Chondrocyte (in vitro differentiated cells): Measurements from ENCODE around the gene CHRNA4. TPM values are rescaled to one million over a fixed set of nuclear protein-coding genes. Genes with fewer than 3 reads are reported as not detected.
"Not testable (repeated sequence)": the region's sequence is repeated elsewhere in the genome, so short reads cannot be mapped to it uniquely, and the experiment has no call there.

ENCODE experiments used
- DNase-seq: peaks from one replicate; pipeline ENCODE4 v3.0.0; 2021; ENCODE audit warnings: mixed read lengths, low spot score
- H3K27ac Mint-ChIP-seq: one replicate; pipeline ENCODE4 v1.8.0; 2021; ENCODE audit warnings: mild to moderate bottlenecking, moderate library complexity, mixed read lengths; ENCODE audit not compliant: unreplicated experiment
- H3K27me3 Mint-ChIP-seq: 2 replicates; pipeline ENCODE4 v1.8.0; 2021; ENCODE audit warnings: low read depth, mixed read lengths
- H3K36me3 Mint-ChIP-seq: 2 replicates; pipeline ENCODE4 v1.8.0; 2021; ENCODE audit warnings: low read depth, mixed read lengths
- H3K4me1 Mint-ChIP-seq: 2 replicates; pipeline ENCODE4 v1.8.0; 2021; ENCODE audit warnings: low read depth, mild to moderate bottlenecking, mixed read lengths
- H3K4me3 Mint-ChIP-seq: one replicate; pipeline ENCODE4 v1.8.0; 2021; ENCODE audit warnings: mild to moderate bottlenecking, moderate library complexity, mixed read lengths; ENCODE audit not compliant: unreplicated experiment
- H3K9me3 Mint-ChIP-seq: 2 replicates; pipeline ENCODE4 v1.8.0; 2021; ENCODE audit warnings: low read depth, mixed read lengths
- total RNA-seq: library from RNA; stranded (reverse); gene quantifications from 3 replicates; pipeline ENCODE4 v1.2.1, GENCODE V29; 2021
- TF ChIP-seq, protein P1 (sequence below): fragments of 200-600 bp; sonication (generic); IDR thresholded peaks from 2 replicates; pipeline ENCODE4 v1.5.0; 2021; ENCODE audit warnings: antibody characterized with exemption, mild to moderate bottlenecking, moderate library complexity

Gene CHRNA4
- total RNA-seq, 1 donor from 2014 or later: not detected

DNA sequence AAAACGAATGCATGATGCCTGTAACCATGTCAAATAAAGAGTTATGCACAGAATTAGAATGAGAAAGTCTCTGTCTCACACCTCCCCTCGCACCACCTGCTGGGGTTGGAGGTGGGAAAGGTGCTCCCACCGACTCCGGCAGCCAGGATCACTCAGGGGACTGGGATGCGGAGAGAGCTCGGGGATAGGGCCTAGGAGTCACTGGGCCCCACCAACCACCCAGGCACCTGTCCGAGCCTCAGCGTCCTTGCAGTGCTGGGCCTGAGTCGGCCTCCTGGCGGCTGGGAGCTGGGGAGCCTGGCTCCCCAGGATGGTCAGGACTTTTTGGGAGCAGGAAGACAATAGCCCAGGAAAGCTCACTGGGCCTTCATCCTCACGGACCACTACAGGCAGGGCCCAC, 22.4 kb upstream of the CHRNA4 start:
- Mint-ChIP-seq H3K27me3 (peaks cover 11% of the 10 kb centered on the region), H3K4me3 (no peak overlapping the region), H3K36me3 (no peaks in the 10 kb centered on the region), H3K27ac (no peak overlapping the region), H3K9me3 (peaks cover 19% of the 10 kb centered on the region), H3K4me1 (no peaks in the 10 kb centered on the region)
- DNase-seq: no peak
- TF ChIP-seq, protein P1, sequence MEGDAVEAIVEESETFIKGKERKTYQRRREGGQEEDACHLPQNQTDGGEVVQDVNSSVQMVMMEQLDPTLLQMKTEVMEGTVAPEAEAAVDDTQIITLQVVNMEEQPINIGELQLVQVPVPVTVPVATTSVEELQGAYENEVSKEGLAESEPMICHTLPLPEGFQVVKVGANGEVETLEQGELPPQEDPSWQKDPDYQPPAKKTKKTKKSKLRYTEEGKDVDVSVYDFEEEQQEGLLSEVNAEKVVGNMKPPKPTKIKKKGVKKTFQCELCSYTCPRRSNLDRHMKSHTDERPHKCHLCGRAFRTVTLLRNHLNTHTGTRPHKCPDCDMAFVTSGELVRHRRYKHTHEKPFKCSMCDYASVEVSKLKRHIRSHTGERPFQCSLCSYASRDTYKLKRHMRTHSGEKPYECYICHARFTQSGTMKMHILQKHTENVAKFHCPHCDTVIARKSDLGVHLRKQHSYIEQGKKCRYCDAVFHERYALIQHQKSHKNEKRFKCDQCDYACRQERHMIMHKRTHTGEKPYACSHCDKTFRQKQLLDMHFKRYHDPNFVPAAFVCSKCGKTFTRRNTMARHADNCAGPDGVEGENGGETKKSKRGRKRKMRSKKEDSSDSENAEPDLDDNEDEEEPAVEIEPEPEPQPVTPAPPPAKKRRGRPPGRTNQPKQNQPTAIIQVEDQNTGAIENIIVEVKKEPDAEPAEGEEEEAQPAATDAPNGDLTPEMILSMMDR: no peak

DNA sequence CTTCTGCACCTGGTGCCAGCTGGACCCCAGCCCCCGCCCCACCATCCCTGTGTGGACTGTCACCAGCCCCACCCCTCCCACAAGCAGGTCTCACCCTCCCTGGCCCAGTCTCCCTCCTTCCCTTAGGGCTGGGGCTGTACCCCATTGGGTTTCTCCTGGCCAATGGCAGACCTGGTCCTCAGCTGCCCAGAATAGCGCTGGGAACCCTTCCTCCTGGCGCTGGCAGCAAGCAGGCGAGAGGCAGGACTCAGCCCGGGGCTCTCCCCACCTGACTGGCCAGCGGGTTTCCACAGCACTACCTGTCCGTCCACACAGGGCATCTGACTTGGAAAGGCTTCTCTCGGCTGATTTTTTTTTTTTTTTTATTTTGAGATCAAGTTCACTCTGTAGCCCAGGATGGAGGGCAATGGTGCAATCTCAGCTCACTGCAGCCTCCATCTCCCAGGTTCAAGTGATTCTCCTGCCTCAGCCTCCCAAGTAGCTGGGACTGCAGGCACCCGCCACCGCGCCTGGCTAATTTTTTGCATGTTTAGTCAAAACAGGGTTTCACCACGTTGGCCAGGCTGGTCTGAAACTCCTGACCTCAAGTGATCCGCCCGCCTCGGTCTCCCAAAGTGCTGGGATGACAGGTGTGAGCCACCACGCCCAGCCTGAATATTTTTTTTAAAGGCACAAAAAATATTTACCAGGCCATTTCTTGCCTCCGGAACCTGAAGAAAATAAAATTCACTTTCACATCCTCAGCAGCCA, 21.6 kb upstream of the CHRNA4 start:
- peaks cover 15% of the 10 kb centered on the region for H3K9me3 Mint-ChIP-seq
- H3K27ac Mint-ChIP-seq: no peak overlapping the region
- TF ChIP-seq, protein P1: no peak
- no peak for DNase-seq
- peaks cover 16% of the 10 kb centered on the region for H3K27me3 Mint-ChIP-seq
- no peaks in the 10 kb centered on the region for H3K36me3 Mint-ChIP-seq
- H3K4me1 Mint-ChIP-seq: no peaks in the 10 kb centered on the region
- H3K4me3 Mint-ChIP-seq: no peak overlapping the region

DNA sequence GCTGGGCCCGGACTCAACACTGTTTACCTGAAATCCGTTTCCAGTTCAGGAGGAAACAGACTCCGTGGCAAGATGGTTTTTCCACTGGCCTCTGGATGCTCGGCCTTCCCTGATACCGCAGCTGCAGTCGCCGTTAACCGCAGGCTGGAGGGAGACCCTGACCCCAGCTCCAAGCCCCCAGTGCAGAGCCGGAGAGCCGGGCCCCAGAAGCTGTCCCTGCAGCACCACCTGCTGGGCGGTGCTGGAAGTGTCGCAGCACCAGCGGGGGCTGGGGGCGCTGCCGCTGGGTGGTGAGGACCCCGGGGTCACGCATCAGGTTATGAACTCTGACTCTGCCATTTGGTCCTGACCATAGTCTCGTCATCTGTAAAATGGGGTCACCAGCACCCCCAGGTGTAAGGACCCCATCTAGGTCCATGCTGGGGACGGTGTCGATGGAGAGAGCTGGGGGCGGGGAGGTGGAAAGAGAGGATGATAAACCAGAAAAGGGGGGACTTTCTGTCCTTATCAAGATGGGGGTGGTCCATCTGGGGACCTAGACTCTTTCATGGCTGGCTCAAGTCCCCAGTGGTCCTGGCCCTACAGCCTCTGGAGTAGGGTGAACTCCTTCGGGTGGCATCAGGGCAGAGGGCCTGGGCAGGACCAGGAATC, 20.8 kb upstream of the CHRNA4 start:
- peaks cover 22% of the 10 kb centered on the region for H3K27me3 Mint-ChIP-seq
- TF ChIP-seq, protein P1: peak; percentile 99
- H3K4me3 Mint-ChIP-seq: no peak overlapping the region
- peaks cover 3% of the 10 kb centered on the region for H3K4me1 Mint-ChIP-seq
- no peaks in the 10 kb centered on the region for H3K36me3 Mint-ChIP-seq
- DNase-seq: no peak
- no peak overlapping the region for H3K27ac Mint-ChIP-seq
- peaks cover 12% of the 10 kb centered on the region for H3K9me3 Mint-ChIP-seq

DNA sequence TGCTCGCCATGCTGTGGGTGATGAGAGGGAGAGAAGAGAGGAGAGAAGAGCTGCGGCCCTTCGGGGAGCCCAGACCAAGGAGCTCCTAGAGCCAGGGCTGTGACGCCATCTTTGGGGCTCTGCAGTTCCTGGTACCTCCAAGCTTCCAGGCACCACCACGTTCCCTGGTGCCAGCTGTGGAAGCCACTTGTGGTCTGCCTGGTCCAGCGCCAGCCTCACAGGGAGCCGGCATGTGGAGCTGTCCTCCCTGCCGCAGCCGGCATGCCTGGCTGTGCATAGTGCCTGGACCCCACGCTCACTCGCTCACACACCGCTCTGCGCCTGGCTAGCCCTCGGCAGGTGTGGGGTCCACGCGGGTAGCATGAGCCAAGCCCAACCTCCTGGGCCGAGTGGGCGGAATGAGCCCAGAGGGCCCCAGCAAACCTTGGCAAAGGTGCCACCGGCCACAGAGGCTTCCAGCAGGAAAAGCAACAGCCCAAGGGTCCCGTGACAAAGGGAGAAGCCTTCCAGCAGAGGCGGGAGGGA, 19.3 kb upstream of the CHRNA4 start:
- H3K4me3 Mint-ChIP-seq: no peak overlapping the region
- H3K36me3 Mint-ChIP-seq: no peaks in the 10 kb centered on the region
- peaks cover 27% of the 10 kb centered on the region for H3K27me3 Mint-ChIP-seq
- H3K27ac Mint-ChIP-seq: no peak overlapping the region
- peaks cover 3% of the 10 kb centered on the region for H3K4me1 Mint-ChIP-seq
- DNase-seq: no peak
- H3K9me3 Mint-ChIP-seq: peaks cover 2% of the 10 kb centered on the region
- TF ChIP-seq, protein P1: no peak

DNA sequence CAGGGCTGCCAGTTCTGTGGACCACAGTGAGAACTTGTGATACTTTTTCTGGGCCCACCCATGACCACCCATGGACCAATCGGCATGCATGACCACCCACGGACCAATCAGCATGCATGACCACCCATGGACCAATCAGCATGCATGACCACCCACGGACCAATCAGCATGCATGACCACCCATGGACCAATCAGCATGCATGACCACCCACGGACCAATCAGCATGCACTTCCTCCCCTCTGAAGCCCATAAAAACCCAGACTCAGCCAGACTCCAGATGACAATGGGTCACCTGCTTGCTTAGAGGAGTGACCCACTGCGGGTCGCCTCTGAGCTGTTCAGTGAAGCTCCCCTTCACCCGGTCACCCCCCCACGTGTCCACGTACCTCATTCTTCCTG, 18.7 kb upstream of the CHRNA4 start:
- H3K9me3 Mint-ChIP-seq, DNase-seq, H3K36me3 Mint-ChIP-seq, H3K4me3 Mint-ChIP-seq, H3K27ac Mint-ChIP-seq, H3K4me1 Mint-ChIP-seq: not testable (repeated sequence)
- H3K27me3 Mint-ChIP-seq: peaks cover 27% of the 10 kb centered on the region
